NOMO-1 (cell line): ENCODE data around the gene RTN4.
"Not testable (repeated sequence)": the region's sequence is repeated elsewhere in the genome, so short reads cannot be mapped to it uniquely, and the experiment has no call there.

ENCODE experiments used
- DNase-seq, 2 experiments: peaks; one replicate each; lab custom pipeline; 2025; ENCODE audit not compliant: unreplicated experiment in 2 of 2; lab: John Stamatoyannopoulos, UW

The RTN4 gene

DNA sequence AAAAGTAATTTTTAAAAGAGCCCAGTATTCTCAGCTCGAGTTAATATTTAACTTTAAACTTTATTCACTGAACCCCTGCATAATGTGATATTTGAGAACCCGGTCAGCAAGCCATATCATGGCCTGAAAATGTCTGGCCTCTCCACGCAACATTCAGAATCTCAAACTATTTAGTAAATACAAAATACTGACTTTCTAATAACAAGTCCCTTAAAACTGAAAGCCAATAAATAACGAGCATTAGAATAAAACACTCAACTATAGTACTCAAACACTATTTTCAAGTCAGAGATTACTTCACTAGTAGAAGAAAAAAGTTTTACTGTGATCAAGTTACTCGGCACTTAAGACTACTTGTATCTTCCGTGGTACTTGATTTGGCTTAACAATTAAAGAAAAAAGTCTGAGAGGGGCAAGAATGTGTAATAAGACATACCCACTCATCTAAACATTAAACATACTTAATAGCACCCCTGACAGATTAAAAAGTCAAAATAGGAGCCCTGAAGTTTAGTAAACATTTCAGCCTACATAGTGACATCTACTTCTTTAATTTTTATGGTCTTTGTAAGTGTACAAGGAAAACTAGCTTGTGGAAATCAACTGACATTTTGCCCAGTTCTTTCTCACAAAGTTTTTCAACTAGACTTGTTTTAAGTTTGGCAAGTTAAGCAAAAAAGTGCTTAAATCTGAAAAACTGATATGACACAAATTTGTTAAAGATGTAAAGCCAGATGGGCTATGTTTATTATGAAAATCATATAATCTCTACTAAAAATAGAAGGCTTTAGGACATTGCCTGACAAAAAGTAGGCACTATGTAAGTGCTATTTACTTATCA is 38.2 kb downstream of the RTN4 start:
- DNase-seq, result no peak

GRCh38 chr2:55010915-55011314 is 39.3 kb downstream of the RTN4 start:
- DNase-seq, result peak; percentile 12 to 53

DNA sequence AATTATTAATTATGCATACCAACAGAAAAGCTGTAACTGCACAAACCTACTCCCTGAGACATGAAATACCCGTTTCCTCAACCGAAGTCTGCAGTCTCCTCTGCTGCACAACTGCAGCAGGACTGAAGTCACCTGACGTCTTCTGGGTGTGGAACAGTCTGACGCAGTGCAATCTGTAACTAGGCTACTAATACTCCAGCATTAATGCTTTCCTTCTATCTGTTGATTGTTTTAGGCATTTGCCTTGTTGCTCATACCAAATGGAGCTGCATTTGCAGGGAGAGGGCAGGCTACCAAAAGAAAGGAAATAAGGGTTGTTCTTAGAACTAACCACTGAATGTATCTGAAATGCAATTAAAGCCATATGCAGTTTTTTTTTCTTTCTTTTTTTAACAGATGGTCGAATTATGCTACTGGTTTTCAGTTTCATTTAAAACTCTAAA is 40.1 kb downstream of the RTN4 start:
- DNase-seq, result peak; percentile 59 to 79

DNA sequence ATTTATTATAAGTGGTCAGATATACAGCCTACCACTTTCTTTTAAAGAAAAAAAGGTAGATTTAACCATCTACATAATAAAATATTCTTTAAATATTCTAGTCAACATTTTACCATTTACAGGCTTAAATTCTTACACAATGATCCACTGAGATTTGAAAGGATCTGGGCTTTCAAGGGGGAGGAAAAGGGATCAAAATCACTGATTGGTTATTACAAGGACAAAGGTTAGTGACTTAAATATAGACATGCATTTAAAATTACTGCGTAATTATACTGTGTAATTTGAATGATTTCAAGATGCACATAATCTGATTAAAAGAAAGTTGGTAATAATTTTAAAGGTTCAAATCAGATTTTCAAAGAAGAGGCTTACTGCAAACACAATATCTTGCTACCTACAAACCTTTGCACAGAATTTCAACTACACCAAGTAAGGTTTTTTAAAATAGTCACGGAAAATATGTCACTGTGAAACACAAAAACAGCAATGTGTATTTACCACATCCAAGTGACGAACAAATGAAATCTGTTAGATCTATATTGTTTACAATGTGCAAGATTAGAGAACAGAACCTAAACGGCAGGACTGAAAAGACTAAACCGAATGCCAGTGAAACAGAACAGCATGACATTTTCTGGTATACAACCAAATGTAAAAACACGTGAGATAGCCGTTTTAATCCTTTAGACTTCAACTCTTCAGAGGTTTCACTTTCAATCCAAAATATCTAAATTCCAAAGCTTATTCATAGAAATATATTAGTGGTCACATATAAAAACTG is 40.8 kb downstream of the RTN4 start:
- DNase-seq, result no peak

GRCh38 chr2:55006306-55006705 is 43.9 kb downstream of the RTN4 start:
- DNase-seq, result no peak

DNA sequence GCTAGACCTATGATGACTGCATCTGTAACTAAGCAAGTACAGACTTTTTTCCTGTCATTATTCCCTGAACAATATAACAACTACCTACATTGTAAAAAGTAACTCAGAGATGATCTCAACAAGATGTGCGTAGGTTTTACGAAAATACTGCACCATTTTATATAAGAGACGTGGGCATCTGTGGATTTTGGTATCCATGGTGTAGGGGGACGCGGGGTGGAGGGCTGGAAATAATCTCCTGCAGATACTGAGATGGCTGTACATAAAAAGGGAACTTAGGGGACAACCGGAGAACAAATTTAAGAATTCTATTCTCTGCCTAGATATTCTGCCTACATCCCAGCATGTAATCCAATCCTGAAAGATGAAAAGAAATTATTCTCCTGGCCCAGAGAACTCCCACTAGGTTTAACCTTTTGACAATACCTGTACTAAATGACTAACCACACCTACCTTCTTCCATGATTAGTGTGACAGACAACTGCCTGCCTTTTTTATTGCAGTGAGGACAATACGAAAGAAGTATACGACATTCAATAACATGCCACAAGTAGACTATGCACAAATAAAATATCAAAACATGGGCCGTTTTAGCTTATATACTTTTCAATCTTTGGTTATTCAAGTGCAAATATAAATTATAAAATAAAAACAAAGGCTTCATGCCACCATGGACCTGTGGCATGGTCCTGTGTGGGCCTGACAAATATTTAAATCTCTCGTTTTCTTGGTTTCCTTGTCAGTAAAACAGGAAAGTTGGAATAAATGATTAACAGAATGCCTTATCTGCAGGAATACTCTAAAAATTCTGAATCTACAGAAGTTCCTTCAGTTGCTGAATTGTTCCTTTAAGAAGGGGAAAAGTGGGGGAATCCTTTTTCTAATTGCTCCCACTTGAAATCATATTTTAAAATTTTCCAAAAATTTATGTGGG is 46.3 kb downstream of the RTN4 start:
- no peak for DNase-seq

DNA sequence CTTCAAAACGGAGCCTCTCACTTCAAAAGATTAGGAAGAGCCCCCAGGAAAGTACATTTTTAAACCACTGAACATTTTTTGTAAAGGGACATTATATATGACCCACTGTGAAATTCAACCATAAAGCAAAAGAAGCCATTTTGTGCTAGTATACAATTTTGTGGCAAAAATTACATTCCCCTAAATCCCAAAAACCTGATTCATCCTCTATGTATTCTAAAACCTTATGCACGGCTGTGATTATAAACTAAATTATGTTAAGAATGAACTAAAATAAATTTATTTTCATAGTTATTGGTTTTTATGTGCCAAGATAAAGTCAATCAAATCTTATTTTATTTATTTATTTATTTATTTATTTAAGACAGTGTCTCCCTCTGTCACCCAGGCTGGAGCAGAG is 48.5 kb downstream of the RTN4 start:
- no peak for DNase-seq

- DNase-seq, result peak; percentile 22 to 67
These were observed 49.9 kb downstream of the RTN4 start for GRCh38 chr2:55000341-55000740.

- peak; percentile 35 to 61 for DNase-seq
These were observed 51.1 kb downstream of the RTN4 start for GRCh38 chr2:54999182-54999581.

DNA sequence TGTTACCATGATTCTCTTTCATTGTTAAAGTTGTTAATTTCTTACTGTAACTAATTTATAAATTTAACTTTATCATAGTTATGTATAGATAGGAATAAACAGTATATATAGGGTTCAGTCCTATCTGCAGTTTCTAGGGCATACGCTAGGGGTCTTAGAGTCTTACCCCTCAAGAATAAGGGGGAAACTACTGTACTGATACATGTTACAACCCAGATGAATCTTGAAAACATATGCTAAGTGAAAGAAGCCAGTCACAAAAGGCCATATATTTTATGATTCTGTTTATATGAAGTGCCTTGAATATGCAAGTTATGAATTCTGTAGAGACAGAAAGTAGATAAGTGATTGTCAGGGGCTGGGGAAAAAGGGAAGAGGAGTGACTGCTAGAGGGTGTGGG is 52.4 kb downstream of the RTN4 start:
- DNase-seq, result no peak

- DNase-seq, result no peak
These were observed 54.7 kb downstream of the RTN4 start for GRCh38 chr2:54995553-54995952.

GRCh38 chr2:54990694-54991093 is 59.6 kb downstream of the RTN4 start:
- DNase-seq, result not testable (repeated sequence)

DNA sequence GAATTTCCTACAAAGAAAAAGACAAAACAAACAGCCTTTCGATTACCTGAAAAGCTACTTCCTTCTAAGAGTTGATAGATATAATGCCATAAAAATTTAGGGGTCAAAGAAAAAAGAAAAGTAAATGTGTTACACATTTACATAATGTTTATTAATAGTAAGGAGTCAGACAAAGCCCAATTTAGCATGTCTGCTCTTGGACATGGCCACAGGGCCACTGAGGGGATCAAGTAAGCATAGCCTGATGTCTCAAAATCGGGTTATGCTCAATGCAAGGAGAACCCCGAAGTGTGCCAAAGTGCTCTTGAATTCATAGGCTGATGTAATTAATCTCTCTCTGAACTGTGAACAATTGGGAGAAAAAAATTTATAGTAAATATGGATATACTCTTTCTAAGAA is 61.6 kb downstream of the RTN4 start:
- no peak for DNase-seq

- DNase-seq, result no peak
These were observed 64.0 kb downstream of the RTN4 start for GRCh38 chr2:54986264-54986663.

DNA sequence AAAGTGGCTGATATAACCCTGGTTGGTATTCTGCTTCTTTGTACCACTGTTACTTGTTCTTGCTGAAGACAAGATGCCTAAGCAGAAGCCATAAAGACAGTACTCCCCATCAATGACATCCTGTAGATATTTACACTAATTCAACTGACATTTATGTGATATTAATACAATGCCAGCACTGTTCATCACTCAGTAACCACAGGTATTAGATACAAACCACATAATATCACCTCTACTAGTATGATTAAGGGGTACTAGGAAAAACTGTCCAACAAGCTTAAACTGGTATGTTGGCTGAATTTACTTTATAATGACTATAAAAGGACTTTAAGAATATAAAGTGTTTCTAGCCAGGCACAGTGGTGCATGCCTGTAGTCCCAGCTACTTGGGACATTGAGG is 65.8 kb downstream of the RTN4 start:
- no peak for DNase-seq

DNA sequence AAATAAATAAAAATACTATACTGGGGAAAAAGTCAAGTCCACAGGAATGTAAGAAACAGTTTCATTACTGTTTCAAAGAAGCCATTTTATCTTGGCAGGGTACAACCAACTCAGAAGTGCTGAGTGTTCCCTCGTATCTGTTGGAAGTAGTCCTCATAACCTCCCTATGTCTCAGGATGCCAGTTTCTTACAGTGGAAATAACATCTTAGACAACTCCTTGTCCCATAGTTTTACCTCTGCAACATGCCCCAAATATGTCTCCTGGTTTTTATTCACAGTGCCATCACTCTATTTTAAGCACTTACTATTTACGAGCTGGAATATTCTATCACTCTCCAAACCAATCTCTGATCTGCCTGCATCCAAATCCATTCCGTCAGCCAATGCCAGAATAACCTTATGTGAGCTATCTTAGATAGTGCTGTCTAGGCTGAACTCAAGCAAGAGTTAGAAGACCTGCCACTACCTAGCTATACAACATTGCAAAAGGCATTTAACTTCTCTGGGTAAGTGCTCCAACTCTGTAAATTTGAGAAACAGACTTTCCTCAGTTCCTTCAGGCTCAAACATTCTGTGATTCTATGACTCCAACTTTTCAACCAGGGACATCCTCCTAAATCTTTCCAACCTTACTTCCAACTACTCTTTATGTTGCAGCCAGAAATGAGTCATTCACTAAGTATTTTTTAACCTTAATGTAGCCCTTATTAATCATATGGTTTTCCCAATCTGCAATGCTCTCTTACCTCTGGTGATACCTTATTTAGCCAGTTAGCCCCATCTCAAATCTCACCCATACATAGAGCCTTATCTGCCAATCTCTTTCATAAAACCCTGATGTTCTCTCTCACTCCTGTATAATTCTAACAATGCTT is 66.7 kb downstream of the RTN4 start:
- DNase-seq, result no peak

GRCh38 chr2:54981385-54981784 is 68.9 kb downstream of the RTN4 start:
- no peak for DNase-seq

DNA sequence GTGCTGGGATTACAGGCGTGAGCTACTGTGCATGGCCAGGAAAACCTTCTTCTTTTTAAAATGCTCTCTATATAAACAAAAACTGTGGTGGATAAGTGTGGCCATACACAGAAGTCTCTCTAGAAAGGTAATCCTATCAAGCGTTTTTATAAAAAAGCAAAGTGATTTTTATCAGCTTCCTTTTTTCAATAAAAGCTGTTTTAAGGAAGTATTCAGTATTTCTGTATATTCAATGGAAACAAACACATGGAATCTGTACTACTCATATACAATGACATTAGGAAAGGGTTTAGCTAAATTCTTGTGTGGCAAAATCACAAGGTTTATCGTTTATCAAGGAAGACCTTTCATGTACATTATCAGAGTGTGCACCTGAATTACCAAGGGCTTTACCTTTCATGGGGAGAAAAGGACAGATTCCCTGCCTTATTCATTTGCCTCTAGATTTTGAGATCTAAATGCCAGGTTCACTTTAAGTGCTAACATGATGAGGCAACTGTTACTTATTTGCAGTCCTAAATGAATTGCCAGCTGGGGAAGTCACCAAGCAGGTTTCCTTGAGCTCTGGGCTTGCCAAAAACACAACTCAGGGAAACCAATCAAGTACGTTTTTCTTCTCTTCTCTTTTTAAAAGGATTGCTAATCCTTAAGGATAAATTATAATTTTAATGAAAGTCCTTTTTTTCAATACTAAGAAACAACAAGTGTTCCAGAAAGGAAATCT is 70.8 kb downstream of the RTN4 start:
- peak in 1 of 2 experiments; percentile 7 for DNase-seq

GRCh38 chr2:54977149-54977548 is 73.1 kb downstream of the RTN4 start:
- DNase-seq, result peak in 1 of 2 experiments; percentile 8
